ENCODE data around the gene HYDIN. TPM values are rescaled to one million over a fixed set of nuclear protein-coding genes. Genes with fewer than 3 reads are reported as not detected.
A peak's percentile ranks its signal among the peaks of the same experiment; 100 is the strongest.

The HYDIN gene
- total and polyA plus RNA-seq, 4 donors = 2.4 to 43.3 (median 18.9) TPM

GRCh38 chr16:70778901-70779309 is 451.6 kb downstream of the HYDIN start:
- Histone ChIP-seq H3K9me3 (ENCODE audit: control insufficient read depth in 4 of 4, insufficient read depth in 3 of 4, low read length in 3 of 4) (no peaks in the 10 kb centered on the region), H3K4me3 (no peak overlapping the region), H3K27me3 (ENCODE audit: control insufficient read depth in 3 of 3, insufficient read depth in 3 of 3, low read length in 2 of 3) (no peaks in the 10 kb centered on the region), H3K27ac (ENCODE audit: low read depth in 1 of 2, low read length in 1 of 2) (no peak overlapping the region), H3K9ac (ENCODE audit: insufficient read depth in 1 of 2, low read length in 2 of 2) (no peak overlapping the region), H3K36me3 (ENCODE audit: control insufficient read depth in 4 of 4, insufficient read depth in 4 of 4, low read length in 4 of 4) (peaks cover 14 to 51% (median 29%) of the 10 kb centered on the region in 4 donors), H3K4me1 (ENCODE audit: control insufficient read depth in 5 of 5, insufficient read depth in 5 of 5, low read length in 5 of 5) (peaks cover 0 to 5% (median 0%) of the 10 kb centered on the region in 5 donors)
- peak; percentile 92 for DNase-seq
- 61 to 78% methylated on average over 8 of the region's 8 CpGs for WGBS, 2 donors
- no peak for TF ChIP-seq CTCF (IDR thresholded peaks at IDR 0.05; ENCODE audit: control extremely low read depth, extremely low read depth)
- no peak for ATAC-seq (ENCODE audit: insufficient read depth, low FRiP score)

GRCh38 chr16:70777973-70778406 is 452.5 kb downstream of the HYDIN start:
- H3K4me3 ChIP-seq = no peak overlapping the region
- H3K9me3 ChIP-seq (ENCODE audit: control insufficient read depth in 4 of 4, insufficient read depth in 3 of 4, low read length in 3 of 4) = no peaks in the 10 kb centered on the region
- peaks cover 7 to 42% (median 26%) of the 10 kb centered on the region in 4 donors for H3K36me3 ChIP-seq (ENCODE audit: control insufficient read depth in 4 of 4, insufficient read depth in 4 of 4, low read length in 4 of 4)
- H3K4me1 ChIP-seq (ENCODE audit: control insufficient read depth in 5 of 5, insufficient read depth in 5 of 5, low read length in 5 of 5) = peaks cover 0 to 5% (median 0%) of the 10 kb centered on the region in 5 donors
- TF ChIP-seq CTCF (IDR thresholded peaks at IDR 0.05; ENCODE audit: control extremely low read depth, extremely low read depth) = no peak
- no peaks in the 10 kb centered on the region for H3K27me3 ChIP-seq (ENCODE audit: control insufficient read depth in 3 of 3, insufficient read depth in 3 of 3, low read length in 2 of 3)
- ATAC-seq (ENCODE audit: insufficient read depth, low FRiP score) (no peak), DNase-seq (no peak)
- H3K9ac ChIP-seq (ENCODE audit: insufficient read depth in 1 of 2, low read length in 2 of 2) = no peak overlapping the region
- 85 to 89% methylated on average over 8 of the region's 8 CpGs for WGBS, 2 donors
- H3K27ac ChIP-seq (ENCODE audit: low read depth in 1 of 2, low read length in 1 of 2) = no peak overlapping the region

GRCh38 chr16:70777496-70777895 is 453.0 kb downstream of the HYDIN start:
- Histone ChIP-seq H3K27ac (ENCODE audit: low read depth in 1 of 2, low read length in 1 of 2) (no peak overlapping the region), H3K4me1 (ENCODE audit: control insufficient read depth in 5 of 5, insufficient read depth in 5 of 5, low read length in 5 of 5) (peaks cover 0 to 5% (median 0%) of the 10 kb centered on the region in 5 donors), H3K27me3 (ENCODE audit: control insufficient read depth in 3 of 3, insufficient read depth in 3 of 3, low read length in 2 of 3) (no peaks in the 10 kb centered on the region), H3K9ac (ENCODE audit: insufficient read depth in 1 of 2, low read length in 2 of 2) (no peak overlapping the region), H3K4me3 (no peak overlapping the region), H3K36me3 (ENCODE audit: control insufficient read depth in 4 of 4, insufficient read depth in 4 of 4, low read length in 4 of 4) (peaks cover 7 to 37% (median 24%) of the 10 kb centered on the region in 4 donors), H3K9me3 (ENCODE audit: control insufficient read depth in 4 of 4, insufficient read depth in 3 of 4, low read length in 3 of 4) (no peaks in the 10 kb centered on the region)
- no peak for TF ChIP-seq CTCF (IDR thresholded peaks at IDR 0.05; ENCODE audit: control extremely low read depth, extremely low read depth)
- DNase-seq = no peak
- WGBS, 2 donors = 92 to 96% methylated on average over 9 of the region's 9 CpGs
- ATAC-seq (ENCODE audit: insufficient read depth, low FRiP score) = no peak

- peaks cover 0 to 26% (median 14%) of the 10 kb centered on the region in 4 donors for H3K36me3 ChIP-seq (ENCODE audit: control insufficient read depth in 4 of 4, insufficient read depth in 4 of 4, low read length in 4 of 4)
- no peaks in the 10 kb centered on the region for H3K27me3 ChIP-seq (ENCODE audit: control insufficient read depth in 3 of 3, insufficient read depth in 3 of 3, low read length in 2 of 3)
- no peak overlapping the region for H3K4me3 ChIP-seq
- DNase-seq (no peak), ATAC-seq (ENCODE audit: insufficient read depth, low FRiP score) (no peak)
- H3K9me3 ChIP-seq (ENCODE audit: control insufficient read depth in 4 of 4, insufficient read depth in 3 of 4, low read length in 3 of 4) = no peaks in the 10 kb centered on the region
- no peak overlapping the region for H3K27ac ChIP-seq (ENCODE audit: low read depth in 1 of 2, low read length in 1 of 2)
- 97 to 98% methylated on average over 4 of the region's 4 CpGs for WGBS, 2 donors
- TF ChIP-seq CTCF (IDR thresholded peaks at IDR 0.05; ENCODE audit: control extremely low read depth, extremely low read depth) = no peak
- peaks cover 0 to 5% (median 1%) of the 10 kb centered on the region in 5 donors for H3K4me1 ChIP-seq (ENCODE audit: control insufficient read depth in 5 of 5, insufficient read depth in 5 of 5, low read length in 5 of 5)
- H3K9ac ChIP-seq (ENCODE audit: insufficient read depth in 1 of 2, low read length in 2 of 2) = no peak overlapping the region
These were observed 455.1 kb downstream of the HYDIN start for GRCh38 chr16:70775399-70775798.
